Measurements from ENCODE around the gene SNRPN. TPM values are rescaled to one million over a fixed set of nuclear protein-coding genes. Genes with fewer than 3 reads are reported as not detected.
"Not testable (repeated sequence)": the region's sequence is repeated elsewhere in the genome, so short reads cannot be mapped to it uniquely, and the experiment has no call there.

SNRPN gene
- total and polyA plus RNA-seq, 11 donors, result 228 to 550 (median 387) TPM

DNA sequence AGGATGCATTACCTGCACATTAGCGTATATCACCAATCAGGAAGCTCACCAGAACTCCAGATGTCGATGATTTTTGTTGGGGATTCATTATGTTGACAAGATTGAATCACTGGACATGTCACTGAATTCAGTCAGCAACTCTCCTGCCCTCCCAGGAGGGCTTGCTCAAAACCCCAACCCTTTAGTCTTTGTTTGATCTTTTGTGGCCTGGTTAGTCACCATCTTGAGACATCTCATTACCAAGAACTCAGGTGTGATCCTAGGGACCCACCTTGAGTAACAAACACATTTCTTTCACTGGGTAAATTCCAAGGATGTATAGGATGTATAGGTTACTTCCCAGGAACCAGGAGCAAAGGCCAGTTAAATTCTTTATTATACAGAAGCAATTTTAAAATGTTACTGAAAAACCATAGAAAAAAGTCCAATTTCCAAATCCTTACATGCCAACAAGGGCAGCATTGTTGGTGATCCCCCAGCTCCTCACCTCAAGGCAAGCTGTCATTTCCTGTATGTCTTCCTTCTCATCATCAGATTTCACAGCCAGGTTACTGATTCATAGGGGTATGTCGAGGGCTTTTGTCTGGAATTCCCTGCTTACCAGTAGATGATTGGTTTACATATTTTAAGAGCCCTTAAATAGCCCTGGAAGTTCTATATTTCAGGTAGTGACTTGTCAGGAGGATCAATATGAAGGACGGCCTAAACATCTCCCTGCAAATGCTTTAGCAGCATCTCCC is 11.7 kb downstream of the SNRPN start:
- no peaks in the 10 kb centered on the region for H3K27me3 ChIP-seq
- DNase-seq, result no peak
- peaks cover 0 to 2% (median 0%) of the 10 kb centered on the region in 12 donors for H3K4me1 ChIP-seq
- peaks cover 0 to 95% (median 65%) of the 10 kb centered on the region in 9 donors for H3K36me3 ChIP-seq
- ATAC-seq, result no peak
- peaks cover 0 to 69% (median 6%) of the 10 kb centered on the region in 12 donors for H3K9me3 ChIP-seq
- H3K4me3 ChIP-seq, result no peak overlapping the region
- intact Hi-C loops (cut with DNase I), result no loop called here
- H3K27ac ChIP-seq, result no peak overlapping the region
- 54 to 69% (median 64%) methylated on average over 4 of the region's 4 CpGs for WGBS, 4 donors
- TF ChIP-seq, protein P1, sequence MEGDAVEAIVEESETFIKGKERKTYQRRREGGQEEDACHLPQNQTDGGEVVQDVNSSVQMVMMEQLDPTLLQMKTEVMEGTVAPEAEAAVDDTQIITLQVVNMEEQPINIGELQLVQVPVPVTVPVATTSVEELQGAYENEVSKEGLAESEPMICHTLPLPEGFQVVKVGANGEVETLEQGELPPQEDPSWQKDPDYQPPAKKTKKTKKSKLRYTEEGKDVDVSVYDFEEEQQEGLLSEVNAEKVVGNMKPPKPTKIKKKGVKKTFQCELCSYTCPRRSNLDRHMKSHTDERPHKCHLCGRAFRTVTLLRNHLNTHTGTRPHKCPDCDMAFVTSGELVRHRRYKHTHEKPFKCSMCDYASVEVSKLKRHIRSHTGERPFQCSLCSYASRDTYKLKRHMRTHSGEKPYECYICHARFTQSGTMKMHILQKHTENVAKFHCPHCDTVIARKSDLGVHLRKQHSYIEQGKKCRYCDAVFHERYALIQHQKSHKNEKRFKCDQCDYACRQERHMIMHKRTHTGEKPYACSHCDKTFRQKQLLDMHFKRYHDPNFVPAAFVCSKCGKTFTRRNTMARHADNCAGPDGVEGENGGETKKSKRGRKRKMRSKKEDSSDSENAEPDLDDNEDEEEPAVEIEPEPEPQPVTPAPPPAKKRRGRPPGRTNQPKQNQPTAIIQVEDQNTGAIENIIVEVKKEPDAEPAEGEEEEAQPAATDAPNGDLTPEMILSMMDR (IDR thresholded peaks at IDR 0.05), result no peak
- TF ChIP-seq POLR2A (IDR thresholded peaks at IDR 0.05), result no peak

DNA sequence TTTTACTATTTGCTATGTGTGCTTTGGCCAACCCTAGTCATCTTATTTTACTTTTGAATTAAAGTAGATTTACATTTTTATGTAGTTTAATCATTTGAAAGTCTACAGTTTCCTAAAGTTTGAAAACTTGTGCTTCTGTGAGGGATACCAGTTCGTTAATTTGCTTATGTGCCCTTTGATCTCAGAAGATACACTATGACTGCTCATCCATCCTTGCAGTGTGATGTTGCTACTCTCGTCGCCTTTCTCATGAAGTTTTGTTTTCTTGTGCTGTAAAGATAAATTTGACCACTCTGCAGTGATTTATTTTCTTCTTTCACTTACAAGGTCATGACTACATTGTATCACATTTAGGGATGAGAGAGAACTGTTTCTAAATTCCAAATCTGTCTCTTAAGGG is 16.3 kb downstream of the SNRPN start:
- no peak for ATAC-seq
- peaks cover 0 to 81% (median 20%) of the 10 kb centered on the region in 12 donors for H3K9me3 ChIP-seq
- no peak for TF ChIP-seq POLR2A (IDR thresholded peaks at IDR 0.05)
- TF ChIP-seq, protein P1 (IDR thresholded peaks at IDR 0.05), result no peak

DNA sequence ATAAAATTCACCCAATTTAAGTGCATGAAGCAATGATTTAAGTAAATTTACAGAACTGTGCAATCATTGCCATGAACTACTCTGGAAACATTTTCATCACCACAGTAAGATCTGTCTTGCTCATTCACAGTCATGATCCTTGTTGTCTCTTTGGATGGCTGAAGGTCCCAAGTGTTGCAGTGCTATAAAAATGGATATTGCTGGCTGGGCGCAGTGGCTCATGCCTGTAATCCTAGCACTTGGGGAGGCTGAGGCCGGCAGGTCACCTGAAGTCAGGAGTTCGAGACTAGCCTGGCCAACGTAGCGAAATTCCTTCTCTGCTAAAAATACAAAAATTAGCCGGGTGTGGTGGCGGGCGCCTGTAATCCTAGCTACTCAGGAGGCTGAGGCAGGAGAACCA is 17.0 kb downstream of the SNRPN start:
- intact Hi-C loops (cut with DNase I), result loop anchor here in 1 of 10 donors (10.0 kb wide), 1 partner anchor 63 kb away; no protein-coding TSS in a partner anchor
- ATAC-seq (no peak), DNase-seq (no peak)
- no peak overlapping the region for H3K27ac ChIP-seq
- H3K27me3 ChIP-seq, result no peaks in the 10 kb centered on the region
- TF ChIP-seq, protein P1 (IDR thresholded peaks at IDR 0.05), result no peak
- TF ChIP-seq POLR2A (IDR thresholded peaks at IDR 0.05), result no peak
- peaks cover 0 to 82% (median 19%) of the 10 kb centered on the region in 12 donors for H3K9me3 ChIP-seq
- no peak overlapping the region for H3K4me3 ChIP-seq
- H3K36me3 ChIP-seq, result peaks cover 0 to 96% (median 51%) of the 10 kb centered on the region in 9 donors
- no peaks in the 10 kb centered on the region for H3K4me1 ChIP-seq
- WGBS, 4 donors, result 81 to 91% (median 91%) methylated on average over 8 of the region's 8 CpGs

More for the DNA sequence above, 16.3 kb downstream of the SNRPN start:
- no peak for DNase-seq
- no peaks in the 10 kb centered on the region for H3K4me1 ChIP-seq
- no peak overlapping the region for H3K4me3 ChIP-seq
- no peak overlapping the region for H3K27ac ChIP-seq
- H3K27me3 ChIP-seq, result no peaks in the 10 kb centered on the region
- intact Hi-C loops (cut with DNase I), result loop anchor here in 1 of 10 donors (10.0 kb wide), 1 partner anchor 64 kb away; no protein-coding TSS in a partner anchor
- 63 to 81% (median 72%) methylated on average over 3 of the region's 3 CpGs for WGBS, 4 donors
- H3K36me3 ChIP-seq, result peaks cover 0 to 96% (median 51%) of the 10 kb centered on the region in 9 donors

DNA sequence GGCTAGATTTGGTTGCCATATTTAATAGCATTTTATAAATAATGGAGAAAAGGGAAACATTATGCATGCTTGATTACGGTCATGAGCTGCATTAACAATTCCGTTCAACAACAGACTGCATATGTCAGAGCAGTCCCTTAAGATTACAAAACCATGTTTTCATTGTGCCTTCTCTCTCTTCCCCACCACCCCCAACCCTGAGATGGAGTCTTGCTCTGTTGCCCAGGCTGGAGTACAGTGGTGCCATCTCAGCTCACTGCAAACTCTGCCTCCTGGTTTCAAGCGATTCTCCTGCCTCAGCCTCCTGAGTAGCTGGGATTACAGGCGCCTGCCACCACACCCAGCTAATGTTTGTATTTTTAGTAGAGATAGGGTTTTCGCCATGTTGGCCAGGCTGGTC is 17.9 kb downstream of the SNRPN start:
- not testable (repeated sequence) for DNase-seq, H3K27me3 ChIP-seq, H3K4me3 ChIP-seq, H3K4me1 ChIP-seq, ATAC-seq, H3K27ac ChIP-seq
- WGBS, 4 donors, result 80 to 91% (median 90%) methylated on average over 5 of the region's 5 CpGs
- Histone ChIP-seq H3K36me3 (peaks cover 0 to 96% (median 54%) of the 10 kb centered on the region in 9 donors), H3K9me3 (peaks cover 0 to 77% (median 15%) of the 10 kb centered on the region in 12 donors)
- intact Hi-C loops (cut with DNase I), result loop anchor here in 1 of 10 donors (10.0 kb wide), 1 partner anchor 62 kb away; no protein-coding TSS in a partner anchor
